Activated CD4-positive, alpha-beta memory T cell treated with anti-CD3 and anti-CD28 coated beads, Interleukin-2, amount 10 ng/mL, durations not matched to agents 7 days and 5 days (primary cell): Measurements from ENCODE around the gene RNF208. TPM values are rescaled to one million over a fixed set of nuclear protein-coding genes. Genes with fewer than 3 reads are reported as not detected.

Source experiments
- CTCF ChIA-PET: fragments of 350-600 bp; sonication (Branson Sonifier 250); formaldehyde crosslinking; loops from one replicate; lab custom pipeline; 2021; ENCODE audit warnings: antibody characterized with exemption, inconsistent platforms; lab: Charles Lee
- POLR2A ChIA-PET: fragments of 350-600 bp; sonication (Branson Sonifier 250); formaldehyde crosslinking; loops from one replicate; lab custom pipeline; 2021; ENCODE audit warnings: antibody characterized with exemption; lab: Charles Lee
- DNase-seq: peaks from one replicate; pipeline ENCODE4 v3.0.0-alpha.2; 2020
- H3K27ac Mint-ChIP-seq: one replicate; pipeline ENCODE4 v1.8.0; 2021; ENCODE audit warnings: mild to moderate bottlenecking, mixed read lengths
- H3K27me3 Mint-ChIP-seq: one replicate; pipeline ENCODE4 v1.8.0; 2021; ENCODE audit warnings: mixed read lengths
- H3K36me3 Mint-ChIP-seq: one replicate; pipeline ENCODE4 v1.8.0; 2021; ENCODE audit warnings: low read depth, mixed read lengths
- H3K4me1 Mint-ChIP-seq: one replicate; pipeline ENCODE4 v1.8.0; 2021; ENCODE audit warnings: mixed read lengths
- H3K4me3 Mint-ChIP-seq: one replicate; pipeline ENCODE4 v1.8.0; 2021; ENCODE audit warnings: mild to moderate bottlenecking, mixed read lengths
- H3K9me3 Mint-ChIP-seq: one replicate; pipeline ENCODE4 v1.8.0; 2021; ENCODE audit warnings: mixed read lengths
- total RNA-seq, 2 experiments: library from RNA; stranded (reverse); gene quantifications; one replicate each; pipeline ENCODE4 v1.2.3, GENCODE V29; 2021

The RNF208 gene
- total RNA-seq, 2 experiments from 2014 or later, result 2.2 to 2.5 TPM

DNA sequence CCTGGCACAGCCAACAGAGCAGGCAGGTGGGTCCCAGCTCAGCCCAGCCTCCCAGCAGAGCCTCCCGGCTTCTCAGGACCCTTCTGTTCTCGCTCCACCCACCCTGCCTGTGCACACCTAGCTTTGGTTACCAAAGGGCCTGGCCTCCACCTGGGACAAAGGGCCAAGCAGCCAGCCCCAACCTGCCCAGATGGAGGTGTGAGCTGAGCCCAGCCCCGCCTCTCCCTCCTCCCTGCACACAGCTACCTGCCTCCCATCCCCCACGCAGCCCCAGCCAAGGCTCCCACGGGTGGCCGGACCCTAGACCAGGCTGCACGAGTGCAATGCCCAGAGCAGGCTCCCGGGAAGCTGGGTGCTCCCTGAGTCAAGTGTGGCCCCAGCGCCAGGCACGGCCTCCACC is 27.1 kb downstream of the RNF208 start:
- Mint-ChIP-seq H3K27ac (no peak overlapping the region), H3K4me1 (peaks cover 11% of the 10 kb centered on the region), H3K27me3 (no peaks in the 10 kb centered on the region), H3K36me3 (peaks cover 5% of the 10 kb centered on the region), H3K9me3 (no peaks in the 10 kb centered on the region), H3K4me3 (no peak overlapping the region)
- POLR2A ChIA-PET, result interaction anchor here (1.1 to 3.7 kb wide), 2 partner anchors 9 to 11 kb away, joined by 3 to 16 read pairs; partner anchors contain the start of genes NDOR1 and TMEM203
- no peak for DNase-seq
- CTCF ChIA-PET, result interaction anchor here (1.0 kb wide), 1 partner anchor 42 kb away, joined by 3 read pairs; no protein-coding TSS in a partner anchor

DNA sequence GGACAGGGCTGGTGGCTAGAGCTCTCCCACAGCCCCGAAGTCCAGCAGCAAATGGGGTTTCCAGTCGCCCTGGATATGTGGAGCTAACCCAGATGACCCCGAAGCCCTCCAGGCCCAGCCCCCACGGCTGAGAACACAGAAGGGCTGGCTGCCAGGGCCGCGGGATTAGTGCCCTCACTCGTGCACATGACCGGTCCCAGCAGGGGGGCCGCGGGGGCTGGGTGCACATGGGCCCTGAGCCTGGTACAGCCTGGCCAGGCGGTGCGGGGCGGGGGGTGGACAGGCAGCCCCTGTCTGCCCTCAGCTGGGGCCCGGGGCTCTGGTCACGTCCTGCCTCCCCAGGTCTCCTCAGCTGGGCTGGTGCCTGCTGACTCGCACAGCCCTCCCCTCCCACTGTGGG is 27.7 kb downstream of the RNF208 start:
- POLR2A ChIA-PET, result interaction anchor here (1.1 to 3.7 kb wide), 3 partner anchors 9 to 11 kb away, joined by 3 to 16 read pairs (median 3); partner anchors contain the start of genes NDOR1 and TMEM203

DNA sequence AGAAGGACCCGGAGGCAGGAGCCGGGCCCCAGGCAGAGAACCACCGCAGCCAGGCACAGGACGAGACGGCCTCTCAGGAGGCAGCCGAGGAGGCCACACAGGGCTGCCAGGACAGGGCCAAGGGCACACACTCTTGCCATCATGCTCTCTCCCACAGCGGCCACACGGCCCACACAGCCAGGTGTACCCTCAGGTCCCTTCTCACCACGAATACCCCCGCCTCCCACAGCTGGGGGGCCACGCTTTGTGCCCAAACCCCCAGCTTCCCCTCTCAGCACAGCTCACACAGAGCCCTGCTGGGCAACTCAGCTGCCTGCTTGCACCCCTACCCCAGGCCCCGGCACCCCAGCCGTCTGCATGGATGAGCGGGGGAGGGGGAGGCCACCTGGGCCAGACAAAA is 28.3 kb downstream of the RNF208 start:
- no peaks in the 10 kb centered on the region for H3K9me3 Mint-ChIP-seq
- H3K4me1 Mint-ChIP-seq, result peaks cover 19% of the 10 kb centered on the region
- H3K27me3 Mint-ChIP-seq, result no peaks in the 10 kb centered on the region
- no peak for DNase-seq
- ChIA-PET POLR2A (interaction anchor here (1.3 to 3.7 kb wide), 2 partner anchors 11 to 12 kb away, joined by 3 to 16 read pairs; partner anchors contain the start of genes NDOR1 and TMEM203), CTCF (interaction anchor here (0.9 kb wide), 1 partner anchor 34 kb away, joined by 3 read pairs; the partner anchor contains the start of gene RNF224)
- no peak overlapping the region for H3K27ac Mint-ChIP-seq
- peaks cover 12% of the 10 kb centered on the region for H3K36me3 Mint-ChIP-seq
- no peak overlapping the region for H3K4me3 Mint-ChIP-seq

More for the DNA sequence above, 27.7 kb downstream of the RNF208 start:
- Mint-ChIP-seq H3K4me3 (no peak overlapping the region), H3K4me1 (peaks cover 14% of the 10 kb centered on the region), H3K27me3 (no peaks in the 10 kb centered on the region), H3K27ac (no peak overlapping the region), H3K9me3 (no peaks in the 10 kb centered on the region), H3K36me3 (peaks cover 7% of the 10 kb centered on the region)
- no peak for DNase-seq
- CTCF ChIA-PET, result interaction anchor here (1.0 kb wide), 1 partner anchor 42 kb away, joined by 3 read pairs; no protein-coding TSS in a partner anchor

DNA sequence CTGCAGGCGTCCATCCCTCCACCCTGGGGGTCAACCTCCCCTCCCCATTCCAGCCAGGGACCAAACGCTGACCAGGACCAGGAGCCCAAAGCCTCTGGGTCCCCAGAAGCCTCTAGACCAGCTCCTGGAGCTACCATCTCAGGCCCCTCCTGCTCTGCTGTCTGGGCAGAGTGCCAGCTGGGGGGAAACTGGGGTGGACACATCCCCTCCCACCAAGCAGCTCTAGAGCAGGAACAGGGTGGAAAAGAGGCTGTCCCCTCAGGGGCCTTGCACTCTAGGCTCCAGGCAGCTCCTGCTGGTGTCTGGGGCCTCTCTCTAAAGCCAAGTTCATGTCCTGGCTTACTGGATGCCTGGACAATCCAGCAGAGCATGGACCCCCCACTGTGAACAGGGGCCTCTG is 29.2 kb downstream of the RNF208 start:
- DNase-seq, result no peak
- POLR2A ChIA-PET, result interaction anchor here (0.8 to 1.6 kb wide), 4 partner anchors 8 to 48 kb away, joined by 3 to 6 read pairs (median 4); partner anchors contain the start of genes TPRN and TUBB4B
- peaks cover 15% of the 10 kb centered on the region for H3K36me3 Mint-ChIP-seq
- no peak overlapping the region for H3K4me3 Mint-ChIP-seq
- H3K9me3 Mint-ChIP-seq, result no peaks in the 10 kb centered on the region
- CTCF ChIA-PET, result interaction anchor here (0.9 kb wide), 1 partner anchor 35 kb away, joined by 3 read pairs; the partner anchor contains the start of gene RNF224
- H3K27me3 Mint-ChIP-seq, result no peaks in the 10 kb centered on the region
- peaks cover 22% of the 10 kb centered on the region for H3K4me1 Mint-ChIP-seq
- no peak overlapping the region for H3K27ac Mint-ChIP-seq

DNA sequence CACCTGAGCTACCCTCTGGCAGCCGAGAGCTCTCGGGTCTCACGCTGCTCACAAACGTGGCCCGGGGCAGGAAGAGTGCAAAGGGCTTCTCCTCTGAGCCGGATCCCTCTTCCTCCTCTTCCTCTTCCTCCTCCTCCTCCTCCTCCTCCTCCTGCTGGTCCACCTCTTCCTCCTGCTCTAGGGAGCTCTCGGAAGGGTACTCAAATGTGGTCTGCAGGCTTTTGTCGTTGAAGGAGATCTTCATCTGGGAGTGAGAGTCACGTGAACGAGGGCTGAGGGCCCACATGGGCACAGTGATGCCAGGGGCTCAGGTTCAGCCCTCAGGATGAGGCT is 29.6 kb downstream of the RNF208 start:
- Mint-ChIP-seq H3K27ac (no peak overlapping the region), H3K4me1 (peaks cover 26% of the 10 kb centered on the region), H3K27me3 (no peaks in the 10 kb centered on the region), H3K9me3 (no peaks in the 10 kb centered on the region), H3K36me3 (peaks cover 18% of the 10 kb centered on the region), H3K4me3 (no peak overlapping the region)
- ChIA-PET POLR2A (interaction anchor here (0.8 to 1.6 kb wide), 4 partner anchors 8 to 48 kb away, joined by 3 to 6 read pairs (median 4); partner anchors contain the start of genes CYSRT1, TPRN and TUBB4B), CTCF (no interaction called here)
- no peak for DNase-seq

DNA sequence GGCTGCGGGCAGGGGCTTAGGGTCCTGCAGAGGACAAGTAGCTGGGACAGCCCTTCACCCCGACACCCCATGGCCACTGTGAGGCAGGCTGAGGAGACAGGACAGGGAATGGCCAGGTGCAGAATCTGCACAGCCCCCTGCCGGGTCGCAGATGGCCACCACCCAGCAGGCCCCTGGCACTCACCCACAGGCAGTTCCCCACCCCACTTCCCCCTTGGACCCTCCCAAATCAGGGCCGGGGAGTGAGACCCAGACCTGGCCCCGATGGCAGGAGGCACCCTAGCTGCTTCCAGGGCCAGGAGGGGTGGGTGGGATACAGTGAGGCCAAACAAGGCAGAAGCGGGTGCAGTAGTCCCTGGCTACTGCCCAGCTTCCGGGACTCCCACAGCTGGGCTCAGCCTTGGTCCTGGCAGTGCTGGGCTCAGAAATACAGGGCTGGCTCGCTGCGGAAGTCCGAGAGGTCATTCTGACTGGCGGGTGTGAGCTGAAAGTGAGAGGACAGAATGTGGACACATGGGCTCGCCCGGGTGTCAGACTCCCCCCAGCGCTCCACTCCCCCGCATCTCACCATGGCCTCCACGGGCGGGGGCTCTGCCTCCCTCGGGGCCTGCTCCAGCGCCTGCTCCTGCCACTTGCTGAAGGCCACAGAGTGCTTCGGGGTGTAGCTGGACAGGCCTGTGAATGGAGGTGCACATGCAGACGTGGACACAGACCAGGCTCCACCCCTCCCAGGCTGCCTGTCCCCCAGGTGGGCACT is 30.2 kb downstream of the RNF208 start:
- POLR2A ChIA-PET, result interaction anchor here (0.6 to 1.6 kb wide), 5 partner anchors 9 to 49 kb away, joined by 3 to 6 read pairs (median 4); partner anchors contain the start of genes CYSRT1, TPRN and TUBB4B

DNA sequence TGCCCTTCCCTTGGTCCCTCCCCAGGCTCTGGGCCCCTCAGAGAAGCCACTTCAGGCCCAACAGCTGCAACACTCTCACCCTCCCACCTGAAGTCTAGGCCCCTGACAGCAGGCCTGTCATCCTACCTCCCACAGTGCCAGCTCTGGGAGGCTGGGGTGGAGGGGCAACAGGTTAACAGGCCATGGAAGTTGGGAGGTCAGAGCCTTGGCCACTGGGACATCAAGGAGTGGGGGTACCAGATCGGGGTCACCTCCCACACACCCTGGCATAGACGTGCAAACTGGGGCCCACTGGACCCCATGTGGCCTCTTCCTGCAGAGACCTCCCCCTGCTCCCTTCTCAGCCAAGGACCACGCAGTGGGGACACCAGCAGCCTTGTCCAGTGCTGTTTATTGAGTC is 30.8 kb downstream of the RNF208 start:
- CTCF ChIA-PET, result no interaction called here
- Mint-ChIP-seq H3K4me1 (peaks cover 37% of the 10 kb centered on the region), H3K9me3 (no peaks in the 10 kb centered on the region), H3K27me3 (no peaks in the 10 kb centered on the region), H3K27ac (peak overlapping the region; percentile 61), H3K36me3 (peaks cover 18% of the 10 kb centered on the region), H3K4me3 (peak overlapping the region; percentile 61)
- POLR2A ChIA-PET, result interaction anchor here (0.6 to 1.6 kb wide), 3 partner anchors 10 to 34 kb away, joined by 3 to 6 read pairs (median 3); partner anchors contain the start of genes CYSRT1 and TPRN
- DNase-seq, result no peak

More for the DNA sequence above, 30.2 kb downstream of the RNF208 start:
- Mint-ChIP-seq H3K36me3 (peaks cover 18% of the 10 kb centered on the region), H3K9me3 (no peaks in the 10 kb centered on the region), H3K27ac (no peak overlapping the region), H3K4me1 (peaks cover 31% of the 10 kb centered on the region), H3K4me3 (no peak overlapping the region), H3K27me3 (no peaks in the 10 kb centered on the region)
- CTCF ChIA-PET, result no interaction called here
- no peak for DNase-seq

DNA sequence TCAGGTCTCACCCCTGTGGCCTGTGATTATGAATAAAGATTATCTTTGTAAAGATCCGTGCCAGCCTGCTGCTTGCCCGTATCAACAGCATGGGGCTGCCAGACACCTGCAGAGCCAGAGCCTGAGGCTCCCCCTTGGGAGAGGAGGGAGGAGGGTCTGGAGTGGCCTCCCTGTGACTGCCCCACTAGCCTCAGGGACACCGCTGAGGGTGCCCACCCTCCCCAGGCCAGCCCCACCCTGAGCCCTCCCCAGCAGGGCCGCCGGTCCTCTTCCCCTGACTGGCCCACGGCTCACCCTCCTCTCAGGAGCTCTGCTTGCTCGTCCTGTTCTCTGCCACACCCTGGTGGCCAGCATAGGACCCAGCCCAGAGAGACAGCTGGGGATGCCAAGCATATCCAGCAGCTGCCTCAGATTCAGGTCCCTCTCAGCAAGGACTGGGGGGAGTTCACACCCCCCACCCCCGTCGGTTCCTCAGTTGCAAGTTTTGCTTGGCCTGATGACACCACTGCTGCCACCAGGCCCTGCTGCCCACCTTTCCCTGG is 31.7 kb downstream of the RNF208 start:
- ChIA-PET CTCF (interaction anchor here (1.5 to 2.8 kb wide), 3 partner anchors 14 to 36 kb away, joined by 6 to 12 read pairs (median 11); partner anchors contain the start of genes RNF208 and RNF224), POLR2A (interaction anchor here (1.8 kb wide), 1 partner anchor 95 kb away, joined by 8 read pairs; no protein-coding TSS in a partner anchor)
- peak overlapping the region; percentile 91 for H3K4me3 Mint-ChIP-seq
- no peak for DNase-seq
- no peaks in the 10 kb centered on the region for H3K27me3 Mint-ChIP-seq
- peaks cover 18% of the 10 kb centered on the region for H3K36me3 Mint-ChIP-seq
- peak overlapping the region; percentile 61 for H3K27ac Mint-ChIP-seq
- H3K4me1 Mint-ChIP-seq, result peaks cover 38% of the 10 kb centered on the region
- H3K9me3 Mint-ChIP-seq, result no peaks in the 10 kb centered on the region

DNA sequence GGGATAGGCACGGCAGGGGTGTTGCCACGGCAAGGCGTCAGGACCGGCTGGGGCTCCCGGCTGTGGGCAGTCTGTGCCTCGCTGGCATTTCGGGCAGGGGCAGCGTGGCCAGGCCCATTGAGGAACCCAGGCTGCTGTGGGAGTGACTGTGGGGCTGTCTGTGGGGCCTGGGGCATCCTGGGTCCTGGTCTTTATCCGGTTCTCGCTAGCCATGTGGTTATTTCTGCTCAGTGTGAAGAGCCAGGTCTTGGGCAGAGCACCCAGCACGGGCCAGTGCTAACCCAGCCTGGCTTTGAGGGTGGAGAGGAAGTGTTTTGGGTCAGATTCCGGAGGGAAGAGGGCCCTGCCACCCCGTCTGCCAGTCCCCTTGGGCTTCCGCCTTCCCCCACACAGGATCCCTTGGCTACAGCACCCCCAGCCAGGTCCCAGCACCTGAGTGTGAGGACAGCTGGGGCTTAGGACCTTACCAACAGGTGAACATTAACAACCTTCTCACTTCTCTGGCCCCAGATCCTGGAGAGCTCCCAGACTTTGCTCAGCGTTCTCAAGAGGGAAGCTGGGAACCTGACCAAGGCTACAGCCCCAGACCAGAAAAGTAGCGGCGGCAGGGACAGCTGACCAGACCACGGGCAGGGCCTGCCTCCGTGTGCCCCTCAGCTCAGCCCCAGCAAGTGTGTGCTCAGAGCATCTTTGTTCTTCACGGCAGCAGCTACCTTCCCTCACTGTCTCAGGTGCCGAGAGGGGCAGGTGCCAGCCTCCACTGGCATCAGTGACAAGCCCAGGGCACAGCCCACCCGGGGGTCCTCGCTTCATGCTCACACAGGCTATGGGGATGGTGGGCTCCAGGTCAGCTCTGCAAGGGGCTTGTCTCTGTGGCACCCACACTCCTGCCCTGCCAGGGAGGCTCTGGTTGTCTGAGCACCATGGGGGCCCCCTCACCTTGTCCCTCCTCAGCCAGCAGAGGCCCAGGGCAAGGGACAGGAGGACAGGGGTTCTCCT is 32.4 kb downstream of the RNF208 start:
- Mint-ChIP-seq H3K27me3 (no peaks in the 10 kb centered on the region), H3K4me1 (peaks cover 38% of the 10 kb centered on the region), H3K36me3 (peaks cover 19% of the 10 kb centered on the region), H3K4me3 (peak overlapping the region; percentile 91), H3K9me3 (no peaks in the 10 kb centered on the region), H3K27ac (peak overlapping the region; percentile 97)
- ChIA-PET CTCF (interaction anchor here (0.7 to 2.8 kb wide), 13 partner anchors 11 to 160 kb away, joined by 3 to 12 read pairs (median 6); partner anchors contain the start of genes MAN1B1, RNF208, RNF224 and TPRN), POLR2A (interaction anchor here (0.7 to 3.1 kb wide), 24 partner anchors 9 to 792 kb away, joined by 3 to 30 read pairs (median 6); partner anchors contain the start of genes CYSRT1, GRIN1, MAN1B1 and RNF208)
- DNase-seq, result no peak

DNA sequence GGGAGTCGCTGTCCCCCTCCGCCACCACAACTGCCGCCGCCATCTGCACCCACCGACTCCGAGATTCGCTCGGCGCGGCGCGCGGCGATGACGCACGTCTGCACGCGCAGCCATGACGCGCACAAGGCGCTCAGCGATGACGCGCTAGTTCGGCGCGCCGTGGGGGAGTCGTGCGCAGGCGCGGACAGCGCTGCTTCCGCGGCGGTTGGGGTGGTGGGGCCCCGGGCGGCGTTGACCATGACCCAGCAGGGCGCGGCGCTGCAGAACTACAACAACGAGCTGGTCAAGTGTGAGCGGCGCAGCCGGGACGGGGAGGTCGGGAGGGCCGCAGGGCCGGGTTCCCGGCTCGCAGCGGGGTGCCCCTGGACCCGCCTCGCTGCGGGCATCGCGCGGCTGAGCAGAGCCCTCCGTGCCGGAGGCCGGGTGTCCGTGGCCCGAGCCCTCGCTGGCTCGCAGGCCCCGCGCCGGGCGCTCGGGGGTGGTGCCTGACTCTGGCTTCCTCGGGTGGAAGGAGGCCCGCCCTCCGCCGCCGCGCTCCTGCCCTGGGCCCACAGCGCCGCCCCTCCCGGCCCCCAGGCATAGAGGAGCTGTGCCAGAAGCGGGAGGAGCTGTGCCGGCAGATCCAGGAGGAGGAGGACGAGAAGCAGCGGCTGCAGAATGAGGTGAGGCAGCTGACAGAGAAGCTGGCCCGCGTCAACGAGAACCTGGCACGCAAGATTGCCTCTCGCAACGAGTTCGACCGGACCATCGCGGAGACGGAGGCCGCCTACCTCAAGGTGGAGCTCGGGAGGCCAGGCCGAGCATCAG is 33.3 kb downstream of the RNF208 start, which contains the start of the genes ANAPC2 and SSNA1:
Gene ANAPC2 (minus strand): TSS at position 71 of the 807 bp plus-strand sequence. CDS start 28 bp downstream, at position 43.
Gene SSNA1 (plus strand): TSS at position 187 of the 807 bp plus-strand sequence. CDS start 51 bp downstream, at position 238.
- Mint-ChIP-seq H3K9me3 (no peaks in the 10 kb centered on the region), H3K4me3 (peak within 1 kb of the TSS; percentile 93), H3K4me1 (peaks cover 40% of the 10 kb centered on the region), H3K27ac (peak within 1 kb of the TSS; percentile 97), H3K36me3 (peaks cover 28% of the 10 kb centered on the region), H3K27me3 (no peaks in the 10 kb centered on the region)
- ChIA-PET CTCF (interaction anchor here (0.7 to 2.8 kb wide), 13 partner anchors 12 to 160 kb away, joined by 3 to 12 read pairs (median 6); partner anchors contain the start of genes MAN1B1, RNF208, RNF224 and TPRN), POLR2A (interaction anchor here (0.6 to 3.1 kb wide), 31 partner anchors 10 to 791 kb away, joined by 3 to 30 read pairs (median 5); partner anchors contain the start of genes CYSRT1, GRIN1, LRRC26 and MAN1B1)
- DNase-seq, result peak; percentile 94
